HG03175 (cell line): ENCODE results near the gene CACNA1H.

ENCODE experiments used
- ATAC-seq: cut with Tn5 transposase; IDR thresholded peaks from one replicate; pipeline ENCODE4 v1.9.1; 2021; ENCODE audit warnings: mild to moderate bottlenecking, moderate library complexity; ENCODE audit not compliant: unreplicated experiment

Gene CACNA1H

DNA sequence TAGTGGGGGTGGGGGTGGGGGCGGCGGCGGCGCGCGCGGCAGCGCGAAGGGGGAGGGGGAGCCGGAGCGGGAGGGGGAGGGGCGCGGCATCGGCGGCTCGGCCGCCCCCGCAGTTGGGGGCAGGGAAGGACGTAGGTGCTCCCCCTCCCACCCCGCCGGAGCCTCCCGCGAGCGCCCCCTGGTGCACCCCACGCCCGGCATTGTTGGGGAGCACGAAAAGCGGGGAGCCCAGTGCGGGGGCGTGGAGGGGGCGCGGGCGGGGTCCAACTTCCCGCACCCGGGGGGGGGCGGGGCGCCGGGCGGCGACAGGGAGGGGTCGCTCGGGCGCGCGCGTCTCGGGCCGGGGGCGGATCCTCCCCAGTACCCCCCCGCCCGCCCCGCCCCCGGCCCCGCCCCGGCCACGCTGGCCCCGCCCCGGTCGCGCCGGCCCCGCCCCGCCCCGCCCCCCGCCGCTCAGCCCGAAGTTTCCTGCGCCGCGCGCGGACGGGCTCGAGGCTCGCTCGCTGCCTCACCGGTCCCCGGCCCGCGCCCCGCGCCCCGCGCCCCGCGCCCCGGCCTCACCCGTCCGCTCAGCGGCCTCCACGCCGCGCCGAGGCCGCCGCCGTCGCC lies at the start of gene CACNA1H:
CACNA1H (plus strand) TSS at position 456 of the 609 bp plus-strand sequence. CDS start 632 bp downstream, outside the sequence.
- no peak for ATAC-seq

DNA sequence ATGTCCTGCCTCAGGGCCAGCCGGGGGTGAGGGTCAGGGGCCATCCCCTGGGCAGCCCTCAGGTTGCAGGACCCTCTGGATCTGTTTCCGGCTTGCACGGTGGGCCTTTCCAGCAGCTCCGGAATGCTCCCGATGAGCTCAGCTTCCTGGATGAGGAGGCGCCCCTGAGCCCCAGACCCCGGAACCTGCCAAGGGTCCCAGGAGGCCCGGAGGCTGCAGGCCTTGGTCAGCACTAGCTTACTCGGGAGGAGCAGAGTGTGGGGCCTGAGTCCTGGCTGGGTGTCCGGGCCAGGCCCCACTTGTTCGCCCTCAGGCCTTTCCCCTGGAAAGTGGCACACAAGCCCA lies 49.3 kb upstream of the CACNA1H start:
- no peak for ATAC-seq

DNA sequence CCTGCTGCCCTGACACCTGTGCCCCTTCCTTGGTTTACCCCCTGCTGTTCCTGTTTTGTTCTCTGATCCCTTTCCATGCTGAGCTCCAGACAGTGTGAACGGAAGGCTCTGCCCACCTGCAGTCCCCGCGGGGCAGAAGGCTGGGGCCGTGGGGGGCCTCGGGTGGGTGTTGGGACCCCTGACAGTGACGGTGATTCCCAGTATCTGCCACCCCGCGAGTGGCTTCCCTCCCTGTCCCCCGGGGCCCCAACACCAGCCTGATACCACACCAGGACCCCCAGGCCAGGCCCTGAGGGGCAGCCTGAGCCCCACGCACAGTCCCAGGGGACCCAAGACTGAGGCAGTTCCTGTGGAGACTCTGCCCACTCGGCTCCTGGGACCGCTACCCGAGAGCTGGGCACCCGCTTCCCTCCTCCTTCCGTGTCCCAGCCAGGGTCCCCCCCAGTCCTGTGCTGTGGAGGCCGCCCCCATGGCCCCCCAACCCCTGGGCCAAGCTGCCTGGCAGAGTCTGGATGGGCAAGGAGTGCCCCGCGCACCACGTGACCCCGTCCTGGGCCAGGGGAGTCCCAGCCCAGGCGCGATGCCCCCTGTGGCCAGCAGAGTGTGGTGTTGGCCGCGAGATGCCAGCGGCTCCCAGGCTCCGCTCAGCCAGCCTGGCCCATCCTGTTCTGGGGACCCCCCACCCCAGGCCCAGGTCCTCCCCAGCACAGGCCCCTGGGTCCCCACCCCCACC lies 46.9 kb upstream of the CACNA1H start:
- no peak for ATAC-seq

GRCh38 chr16:1106659-1107058 lies 46.2 kb upstream of the CACNA1H start:
- ATAC-seq: no peak

GRCh38 chr16:1107141-1107540 lies 45.8 kb upstream of the CACNA1H start:
- ATAC-seq: no peak

- no peak for ATAC-seq
These were observed 45.2 kb upstream of the CACNA1H start for GRCh38 chr16:1107731-1108130.

GRCh38 chr16:1108299-1109252 lies 44.3 kb upstream of the CACNA1H start:
- no peak for ATAC-seq

- ATAC-seq: no peak
These were observed 43.3 kb upstream of the CACNA1H start for GRCh38 chr16:1109648-1110047.

- ATAC-seq: no peak
These were observed 40.3 kb upstream of the CACNA1H start for GRCh38 chr16:1112506-1113184.

DNA sequence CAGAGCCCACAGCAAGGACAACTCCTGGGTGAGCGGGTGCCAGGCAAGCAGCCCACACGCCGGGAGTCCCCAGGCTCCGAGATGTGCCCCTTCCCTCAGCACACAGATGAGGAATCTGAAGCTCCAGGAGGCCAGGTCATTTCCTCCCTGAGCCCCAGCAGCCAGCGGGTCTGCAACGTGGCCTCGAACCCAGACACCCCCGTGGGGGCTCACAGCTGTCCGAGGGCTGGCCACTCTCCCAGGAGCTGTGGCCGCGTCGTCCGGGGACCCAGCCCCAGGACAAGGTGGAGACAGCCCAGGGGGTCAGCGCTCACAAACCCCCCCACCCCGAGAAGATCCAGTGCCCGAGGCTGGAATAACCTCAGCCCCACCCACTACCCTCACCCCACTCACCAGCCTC lies 39.4 kb upstream of the CACNA1H start:
- no peak for ATAC-seq

- no peak for ATAC-seq
These were observed 38.9 kb upstream of the CACNA1H start for GRCh38 chr16:1113889-1114526.

- no peak for ATAC-seq
These were observed 36.2 kb upstream of the CACNA1H start for GRCh38 chr16:1116693-1117077.

DNA sequence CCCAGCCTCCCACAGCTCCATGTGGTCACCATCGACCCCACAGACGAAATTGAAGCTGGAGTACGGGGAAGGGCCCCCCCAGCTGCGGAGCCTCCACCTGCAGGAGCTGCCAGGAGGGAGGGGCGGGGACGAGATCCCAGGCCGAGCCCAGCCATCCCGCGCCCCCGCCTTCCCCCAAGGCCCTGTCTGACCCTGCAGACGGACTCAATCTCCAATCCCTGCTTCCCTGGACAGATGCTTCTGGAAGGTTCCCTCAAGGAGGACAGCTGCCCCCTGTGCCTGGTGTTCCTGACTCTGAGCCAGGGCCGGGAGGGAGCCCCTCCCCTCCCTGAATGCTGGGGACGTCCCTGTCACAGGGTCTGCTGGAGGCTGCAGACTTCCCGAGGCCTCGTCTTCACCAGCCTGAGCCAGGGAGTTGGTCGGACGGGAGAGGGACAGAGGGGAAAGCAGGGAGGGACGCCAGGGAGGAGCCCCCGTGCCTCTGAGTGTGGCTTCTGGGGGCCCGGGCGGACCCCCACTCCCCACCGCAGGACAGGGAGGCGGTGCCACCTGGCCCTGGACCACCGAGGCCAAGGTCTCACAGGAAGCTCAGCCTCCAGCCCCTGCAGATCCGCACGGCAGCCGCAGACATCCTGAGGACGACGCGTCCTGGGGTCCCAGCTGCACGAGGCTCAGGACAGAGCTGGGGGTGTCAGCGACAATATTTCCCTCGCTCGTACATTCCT lies 35.6 kb upstream of the CACNA1H start:
- no peak for ATAC-seq

- no peak for ATAC-seq
These were observed 35.0 kb upstream of the CACNA1H start for GRCh38 chr16:1117926-1118325.

GRCh38 chr16:1119129-1119528 lies 33.8 kb upstream of the CACNA1H start:
- no peak for ATAC-seq

DNA sequence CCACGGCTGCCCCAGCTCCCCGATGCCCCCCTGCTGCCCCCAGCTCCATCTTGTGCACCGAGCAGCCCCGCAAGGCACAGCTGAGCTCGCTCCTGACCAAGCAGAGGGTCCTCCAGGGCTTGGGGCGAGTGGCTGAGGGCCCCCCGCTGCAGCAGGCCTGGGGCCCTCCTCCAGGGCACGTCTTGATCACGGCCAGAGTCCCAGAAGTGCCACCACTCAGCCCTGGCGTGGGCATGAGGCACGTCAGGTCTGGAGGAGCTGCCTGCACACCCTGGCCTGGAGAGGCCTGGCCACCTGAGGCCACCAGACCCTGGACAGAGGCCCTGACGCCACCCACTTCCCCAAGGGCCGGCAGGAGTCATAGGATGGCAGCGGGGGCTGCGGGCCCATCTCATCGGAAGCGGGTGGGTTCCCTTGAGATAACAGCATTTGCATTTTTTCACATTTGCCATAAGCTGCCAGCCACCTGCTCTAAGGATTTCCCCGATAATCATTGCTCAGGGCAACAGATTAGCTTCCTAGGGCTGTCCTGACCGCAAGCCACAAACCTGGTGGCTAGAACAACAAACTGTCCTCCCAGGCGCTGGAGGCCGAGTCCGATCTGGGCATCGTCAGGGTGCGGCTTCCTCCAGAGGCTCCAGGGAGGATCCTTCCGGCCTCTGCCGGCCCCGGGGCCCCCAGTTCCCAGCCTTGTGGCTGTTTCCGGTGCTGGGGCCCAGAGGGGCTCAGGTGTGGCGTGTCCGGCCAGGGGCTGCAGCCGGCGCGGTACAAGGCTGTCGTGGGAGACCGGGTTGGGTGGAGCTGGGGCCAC lies 32.9 kb upstream of the CACNA1H start:
- ATAC-seq: no peak

- ATAC-seq: no peak
These were observed 32.3 kb upstream of the CACNA1H start for GRCh38 chr16:1120577-1120941.

- ATAC-seq: no peak
These were observed 31.9 kb upstream of the CACNA1H start for GRCh38 chr16:1121009-1121408.
